Neural cell (in vitro differentiated cells): Measurements from ENCODE around the gene FANCD2OS. TPM values are rescaled to one million over a fixed set of nuclear protein-coding genes. Genes with fewer than 3 reads are reported as not detected.

Experiments
- H2AFZ ChIP-seq: fragments of 200-600, 300-800 bp; sonication (generic), shearing (Covaris generic); 2 replicates; pipeline ENCODE4 v1.6.0; 2014; ENCODE audit warnings: low read depth, mild to moderate bottlenecking, antibody characterized with exemption, low read length, moderate library complexity
- H3F3A ChIP-seq: fragments of 200-600 bp; shearing (Covaris generic); 2 replicates; pipeline ENCODE4 v1.6.1; 2016; ENCODE audit warnings: mild to moderate bottlenecking, moderate library complexity, mixed read lengths, antibody characterized with exemption, low read length; ENCODE audit not compliant: insufficient read depth, poor library complexity, severe bottlenecking
- H3K27ac ChIP-seq: fragments of 200-600, 300-800 bp; sonication (generic), shearing (Covaris generic); 2 replicates; pipeline ENCODE4 v1.5.1; 2014; ENCODE audit warnings: mild to moderate bottlenecking, low read length, moderate library complexity
- H3K27me3 ChIP-seq: fragments of 300-800, 200-600 bp; sonication (generic), shearing (Covaris generic); 2 replicates; pipeline ENCODE4 v1.6.0; 2014; ENCODE audit warnings: mild to moderate bottlenecking, low read depth, low read length, moderate library complexity; ENCODE audit not compliant: insufficient read depth
- H3K36me3 ChIP-seq: fragments of 300-800, 200-600 bp; sonication (generic), shearing (Covaris generic); 2 replicates; pipeline ENCODE4 v1.5.1; 2014; ENCODE audit warnings: mild to moderate bottlenecking, antibody characterized with exemption, low read length, moderate library complexity; ENCODE audit not compliant: insufficient read depth
- H3K4me2 ChIP-seq: fragments of 300-800, 200-600 bp; sonication (generic), shearing (Covaris generic); 2 replicates; pipeline ENCODE4 v1.6.0; 2014; ENCODE audit warnings: mild to moderate bottlenecking, low read length
- H3K4me3 ChIP-seq: fragments of 300-800, 200-600 bp; sonication (generic), shearing (Covaris generic); 2 replicates; pipeline ENCODE4 v1.5.1; 2014; ENCODE audit warnings: mild to moderate bottlenecking, low read length, moderate library complexity
- H3K79me2 ChIP-seq: fragments of 200-600 bp; shearing (Covaris generic); replicated peaks from 2 replicates; pipeline ENCODE4 v1.6.0; 2014; ENCODE audit warnings: mild to moderate bottlenecking, low read length, moderate library complexity; ENCODE audit not compliant: insufficient read depth
- H3K9ac ChIP-seq: fragments of 300-800, 200-600 bp; sonication (generic), shearing (Covaris generic); 2 replicates; pipeline ENCODE4 v1.6.1; 2016; ENCODE audit warnings: mild to moderate bottlenecking, low read length, mixed read lengths
- H3K9me2 ChIP-seq: fragments of 200-600 bp; shearing (Covaris generic); 2 replicates; pipeline ENCODE4 v1.6.1; 2016; ENCODE audit warnings: mild to moderate bottlenecking, low read length, mixed read lengths; ENCODE audit not compliant: insufficient read depth
- H3K9me3 ChIP-seq: fragments of 200-600, 300-800 bp; sonication (generic), shearing (Covaris generic); 2 replicates; pipeline ENCODE4 v1.6.1; 2016; ENCODE audit warnings: mild to moderate bottlenecking, mixed run types, low read length, moderate library complexity, mixed read lengths
- H4K20me1 ChIP-seq: fragments of 200-600 bp; shearing (Covaris generic); 2 replicates; pipeline ENCODE4 v1.6.1; 2016; ENCODE audit warnings: mild to moderate bottlenecking, mixed run types; ENCODE audit not compliant: insufficient read depth
- EP300 ChIP-seq: fragments of 450-650 bp; conservative IDR thresholded peaks from 2 replicates; pipeline ENCODE4 v1.6.1; 2014; ENCODE audit warnings: antibody characterized with exemption, mild to moderate bottlenecking, moderate library complexity; ENCODE audit not compliant: poor library complexity, severe bottlenecking
- EZH2 ChIP-seq: fragments of 200-600, 300-800 bp; shearing (Covaris generic), sonication (generic); IDR thresholded peaks from 2 replicates; pipeline ENCODE4 v1.6.1; 2014; ENCODE audit warnings: antibody characterized with exemption, low read length, borderline replicate concordance, mild to moderate bottlenecking; ENCODE audit not compliant: insufficient read depth, poor library complexity, severe bottlenecking
- MXI1 ChIP-seq: fragments of 450-650 bp; conservative IDR thresholded peaks from 2 replicates; pipeline ENCODE4 v1.6.1; 2014; ENCODE audit warnings: antibody characterized with exemption, mild to moderate bottlenecking; ENCODE audit not compliant: poor library complexity, severe bottlenecking
- POLR2AphosphoS5 ChIP-seq: IDR thresholded peaks from 2 replicates; pipeline ENCODE4 v1.6.1; 2012
- RAD21 ChIP-seq: fragments of 450-650 bp; conservative IDR thresholded peaks from 2 replicates; pipeline ENCODE4 v1.6.1; 2014; ENCODE audit warnings: antibody characterized with exemption, mild to moderate bottlenecking, moderate library complexity
- SMC3 ChIP-seq: fragments of 450-650 bp; conservative IDR thresholded peaks from 2 replicates; pipeline ENCODE4 v1.6.1; 2014; ENCODE audit warnings: antibody characterized with exemption, mild to moderate bottlenecking, moderate library complexity; ENCODE audit not compliant: poor library complexity
- TAF1 ChIP-seq: IDR thresholded peaks from 2 replicates; pipeline ENCODE4 v1.6.1; 2012; ENCODE audit warnings: low read depth
- polyA plus RNA-seq: library from polyadenylated mRNA; depleted of rRNA; stranded (reverse); fragments of >200 nt; gene quantifications from 2 replicates; pipeline ENCODE4 v1.2.3, GENCODE V29; 2014
- TF ChIP-seq, protein P1 (sequence below): IDR thresholded peaks from 2 replicates; pipeline ENCODE4 v1.6.1; 2012; ENCODE audit warnings: borderline replicate concordance
- TF ChIP-seq, protein P2 (sequence below): fragments of 450-650 bp; IDR thresholded peaks from 2 replicates; pipeline ENCODE4 v1.5.1; 2014; ENCODE audit warnings: antibody characterized with exemption, mild to moderate bottlenecking, moderate library complexity; ENCODE audit not compliant: poor library complexity, severe bottlenecking

FANCD2OS gene
- polyA plus RNA-seq, 1 donor from 2014 or later, result not detected

DNA sequence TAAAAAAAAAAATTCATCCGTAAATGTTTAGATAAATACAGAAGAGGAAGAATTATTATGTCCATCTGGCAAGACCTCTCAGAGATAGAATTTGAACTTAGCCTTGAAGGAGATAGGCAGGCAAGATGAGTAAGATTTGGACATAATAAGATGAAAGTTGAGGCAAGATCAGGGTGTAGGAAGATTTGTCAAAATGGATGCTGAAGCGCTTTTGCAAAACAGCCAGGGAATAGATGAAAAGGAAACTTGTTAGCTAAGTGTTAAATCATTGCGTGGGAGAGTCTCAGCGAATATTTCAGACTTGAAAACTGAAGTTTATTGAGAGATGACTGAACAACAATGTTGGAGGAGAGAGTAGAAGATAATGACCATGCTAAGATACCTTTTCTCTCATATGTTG, 14.7 kb upstream of the FANCD2OS start:
- Histone ChIP-seq H4K20me1 (no peaks in the 10 kb centered on the region), H3K9me3 (no peaks in the 10 kb centered on the region), H3K9ac (no peak overlapping the region), H3K9me2 (no peaks in the 10 kb centered on the region), H3K4me3 (no peak overlapping the region), H3F3A (no peaks in the 10 kb centered on the region), H3K79me2 (peaks cover 34% of the 10 kb centered on the region), H3K27ac (no peak overlapping the region), H3K36me3 (no peaks in the 10 kb centered on the region), H3K27me3 (no peaks in the 10 kb centered on the region), H3K4me2 (no peak overlapping the region), H2AFZ (no peak overlapping the region)
- TF ChIP-seq EP300 (no peak), EZH2 (no peak), SMC3 (no peak), RAD21 (no peak), TAF1 (no peak), MXI1 (no peak), POLR2AphosphoS5 (no peak)
- TF ChIP-seq, protein P1, sequence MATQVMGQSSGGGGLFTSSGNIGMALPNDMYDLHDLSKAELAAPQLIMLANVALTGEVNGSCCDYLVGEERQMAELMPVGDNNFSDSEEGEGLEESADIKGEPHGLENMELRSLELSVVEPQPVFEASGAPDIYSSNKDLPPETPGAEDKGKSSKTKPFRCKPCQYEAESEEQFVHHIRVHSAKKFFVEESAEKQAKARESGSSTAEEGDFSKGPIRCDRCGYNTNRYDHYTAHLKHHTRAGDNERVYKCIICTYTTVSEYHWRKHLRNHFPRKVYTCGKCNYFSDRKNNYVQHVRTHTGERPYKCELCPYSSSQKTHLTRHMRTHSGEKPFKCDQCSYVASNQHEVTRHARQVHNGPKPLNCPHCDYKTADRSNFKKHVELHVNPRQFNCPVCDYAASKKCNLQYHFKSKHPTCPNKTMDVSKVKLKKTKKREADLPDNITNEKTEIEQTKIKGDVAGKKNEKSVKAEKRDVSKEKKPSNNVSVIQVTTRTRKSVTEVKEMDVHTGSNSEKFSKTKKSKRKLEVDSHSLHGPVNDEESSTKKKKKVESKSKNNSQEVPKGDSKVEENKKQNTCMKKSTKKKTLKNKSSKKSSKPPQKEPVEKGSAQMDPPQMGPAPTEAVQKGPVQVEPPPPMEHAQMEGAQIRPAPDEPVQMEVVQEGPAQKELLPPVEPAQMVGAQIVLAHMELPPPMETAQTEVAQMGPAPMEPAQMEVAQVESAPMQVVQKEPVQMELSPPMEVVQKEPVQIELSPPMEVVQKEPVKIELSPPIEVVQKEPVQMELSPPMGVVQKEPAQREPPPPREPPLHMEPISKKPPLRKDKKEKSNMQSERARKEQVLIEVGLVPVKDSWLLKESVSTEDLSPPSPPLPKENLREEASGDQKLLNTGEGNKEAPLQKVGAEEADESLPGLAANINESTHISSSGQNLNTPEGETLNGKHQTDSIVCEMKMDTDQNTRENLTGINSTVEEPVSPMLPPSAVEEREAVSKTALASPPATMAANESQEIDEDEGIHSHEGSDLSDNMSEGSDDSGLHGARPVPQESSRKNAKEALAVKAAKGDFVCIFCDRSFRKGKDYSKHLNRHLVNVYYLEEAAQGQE, result no peak
- TF ChIP-seq, protein P2, sequence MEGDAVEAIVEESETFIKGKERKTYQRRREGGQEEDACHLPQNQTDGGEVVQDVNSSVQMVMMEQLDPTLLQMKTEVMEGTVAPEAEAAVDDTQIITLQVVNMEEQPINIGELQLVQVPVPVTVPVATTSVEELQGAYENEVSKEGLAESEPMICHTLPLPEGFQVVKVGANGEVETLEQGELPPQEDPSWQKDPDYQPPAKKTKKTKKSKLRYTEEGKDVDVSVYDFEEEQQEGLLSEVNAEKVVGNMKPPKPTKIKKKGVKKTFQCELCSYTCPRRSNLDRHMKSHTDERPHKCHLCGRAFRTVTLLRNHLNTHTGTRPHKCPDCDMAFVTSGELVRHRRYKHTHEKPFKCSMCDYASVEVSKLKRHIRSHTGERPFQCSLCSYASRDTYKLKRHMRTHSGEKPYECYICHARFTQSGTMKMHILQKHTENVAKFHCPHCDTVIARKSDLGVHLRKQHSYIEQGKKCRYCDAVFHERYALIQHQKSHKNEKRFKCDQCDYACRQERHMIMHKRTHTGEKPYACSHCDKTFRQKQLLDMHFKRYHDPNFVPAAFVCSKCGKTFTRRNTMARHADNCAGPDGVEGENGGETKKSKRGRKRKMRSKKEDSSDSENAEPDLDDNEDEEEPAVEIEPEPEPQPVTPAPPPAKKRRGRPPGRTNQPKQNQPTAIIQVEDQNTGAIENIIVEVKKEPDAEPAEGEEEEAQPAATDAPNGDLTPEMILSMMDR, result no peak

DNA sequence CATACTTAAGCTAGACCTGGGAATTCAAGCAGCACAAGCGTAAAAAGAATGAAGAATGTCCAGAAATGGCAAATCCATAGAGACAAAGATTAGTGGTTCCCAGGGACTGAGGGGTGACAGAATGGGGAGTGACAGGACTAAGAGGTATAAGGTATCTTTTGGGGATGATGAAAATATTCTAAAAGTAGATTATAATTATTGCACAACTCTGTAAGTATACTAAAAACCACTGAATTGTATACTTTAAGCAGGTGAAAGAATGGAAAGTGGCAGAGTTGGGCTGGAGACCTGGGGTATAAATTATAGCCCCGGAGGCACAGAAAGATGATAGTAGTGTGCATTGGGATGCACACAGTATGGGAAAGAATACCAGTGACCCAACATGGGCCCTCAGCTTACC, 13.0 kb upstream of the FANCD2OS start:
- Histone ChIP-seq H3K9me3 (no peaks in the 10 kb centered on the region), H3K4me3 (no peak overlapping the region), H2AFZ (no peak overlapping the region), H3K27ac (no peak overlapping the region), H3K36me3 (no peaks in the 10 kb centered on the region), H3K27me3 (no peaks in the 10 kb centered on the region), H3K4me2 (no peak overlapping the region), H3K9ac (no peak overlapping the region), H3K9me2 (no peaks in the 10 kb centered on the region), H4K20me1 (no peaks in the 10 kb centered on the region), H3K79me2 (peaks cover 50% of the 10 kb centered on the region), H3F3A (no peaks in the 10 kb centered on the region)
- TF ChIP-seq, protein P1, result no peak
- TF ChIP-seq MXI1, result no peak
- no peak for TF ChIP-seq SMC3
- TF ChIP-seq, protein P2, result no peak
- TF ChIP-seq EP300, result no peak
- no peak for TF ChIP-seq RAD21
- TF ChIP-seq TAF1, result no peak
- TF ChIP-seq EZH2, result no peak
- no peak for TF ChIP-seq POLR2AphosphoS5
